Fibroblast of lung (primary cell): Measurements from ENCODE around the gene ATP10B. TPM values are rescaled to one million over a fixed set of nuclear protein-coding genes. Genes with fewer than 3 reads are reported as not detected.

Experiments used
- DNase-seq, 2 donors: peaks; one replicate each; pipeline versions ENCODE4 v3.0.0 to v3.0.0-alpha.2; 2010; ENCODE audit warnings: low read depth in 2 of 2
- H2AFZ ChIP-seq: 2 replicates; pipeline ENCODE4 v1.5.1; 2012; ENCODE audit warnings: low read length, control low read depth, inconsistent platforms
- H3K27ac ChIP-seq: 2 replicates; pipeline ENCODE4 v1.5.1; 2011; ENCODE audit warnings: low read length, control low read depth; ENCODE audit not compliant: insufficient read depth
- H3K27me3 ChIP-seq: 2 replicates; pipeline ENCODE4 v1.5.1; 2011; ENCODE audit warnings: mild to moderate bottlenecking, low read length; ENCODE audit not compliant: control insufficient read depth, insufficient read depth
- H3K36me3 ChIP-seq: 2 replicates; pipeline ENCODE4 v1.5.1; 2011; ENCODE audit warnings: low read length; ENCODE audit not compliant: control insufficient read depth, insufficient read depth
- H3K4me1 ChIP-seq: 2 replicates; pipeline ENCODE4 v1.5.1; 2011; ENCODE audit warnings: low read length; ENCODE audit not compliant: control insufficient read depth, insufficient read depth; ENCODE audit errors: extremely low read depth
- H3K4me2 ChIP-seq: 2 replicates; pipeline ENCODE4 v1.5.1; 2011; ENCODE audit warnings: low read length, control low read depth; ENCODE audit not compliant: insufficient read depth; ENCODE audit errors: extremely low read depth
- H3K4me3 ChIP-seq, 4 experiments: fragments of 200-600 bp in 1 of 4; sonication (generic) in 1 of 4; replicated peaks in 1 of 4; 2 replicates each; pipeline ENCODE4 v1.5.1; 2011 to 2016; ENCODE audit warnings: low read length in 4 of 4, low read depth in 3 of 4, mild to moderate bottlenecking in 3 of 4, control low read depth in 2 of 4, inconsistent platforms in 1 of 4, mixed read lengths in 1 of 4; ENCODE audit not compliant: insufficient read depth in 1 of 4; ENCODE audit errors: control extremely low read depth in 1 of 4
- H3K79me2 ChIP-seq: 2 replicates; pipeline ENCODE4 v1.5.1; 2012; ENCODE audit warnings: mild to moderate bottlenecking, low read length, inconsistent platforms; ENCODE audit not compliant: control insufficient read depth, insufficient read depth
- H3K9ac ChIP-seq: 2 replicates; pipeline ENCODE4 v1.5.1; 2011; ENCODE audit warnings: mild to moderate bottlenecking, low read length, control low read depth; ENCODE audit not compliant: insufficient read depth
- H3K9me3 ChIP-seq: 2 replicates; pipeline ENCODE4 v1.5.1; 2012; ENCODE audit warnings: low read depth, low read length; ENCODE audit not compliant: control insufficient read depth, insufficient read depth
- H4K20me1 ChIP-seq: 2 replicates; pipeline ENCODE4 v1.5.1; 2011; ENCODE audit warnings: low read length; ENCODE audit not compliant: control insufficient read depth, insufficient read depth; ENCODE audit errors: extremely low read depth
- CTCF ChIP-seq, 2 donors: IDR thresholded peaks in 1 of 2; conservative IDR thresholded peaks in 1 of 2; 1 replicate in 1 of 2; 2 replicates in 1 of 2; pipeline ENCODE4 v1.5.1; 2011 to 2012; ENCODE audit warnings: low read length in 2 of 2, control low read depth in 1 of 2, inconsistent platforms in 1 of 2, low read depth in 1 of 2, mild to moderate bottlenecking in 1 of 2
- EZH2 ChIP-seq: IDR thresholded peaks from 2 replicates; pipeline ENCODE4 v1.5.1; 2012; ENCODE audit warnings: low read length, control low read depth, mild to moderate bottlenecking; ENCODE audit errors: missing control alignments
- polyA plus RNA-seq, 2 donors: library from polyadenylated mRNA; depleted of rRNA in 1 of 2; stranded (reverse) in 1 of 2; unstranded in 1 of 2; fragments of >200 nt; gene quantifications; 2 replicates each; pipeline ENCODE4 v1.2.1, GENCODE V29; 2011 to 2012; ENCODE audit warnings: missing spikeins in 1 of 2
- total RNA-seq: library from RNA; depleted of rRNA; stranded (reverse); fragments of >200 nt; gene quantifications from 2 replicates; pipeline ENCODE4 v1.2.1, GENCODE V29; 2014

ATP10B gene
- total and polyA plus RNA-seq, 2 donors (not counting 1 experiment from before 2014, with no cell fraction given): not detected

- Histone ChIP-seq H3K36me3 (no peaks in the 10 kb centered on the region), H3K9ac (no peak overlapping the region), H3K4me3 (no peak overlapping the region), H3K27me3 (no peaks in the 10 kb centered on the region), H3K9me3 (no peaks in the 10 kb centered on the region), H3K27ac (no peak overlapping the region), H4K20me1 (no peaks in the 10 kb centered on the region), H3K79me2 (no peaks in the 10 kb centered on the region), H3K4me1 (no peaks in the 10 kb centered on the region), H2AFZ (no peak overlapping the region), H3K4me2 (no peak overlapping the region)
- DNase-seq: no peak
- TF ChIP-seq CTCF (conservative IDR thresholded peaks at IDR 0.05 in 1 of 2, IDR thresholded peaks at IDR 0.05 in 1 of 2; ENCODE audit: low read depth in 1 of 2, low read length in 2 of 2): no peak
- TF ChIP-seq EZH2: no peak
These were observed 77.2 kb downstream of the ATP10B start for GRCh38 chr5:160774666-160775315.

- Histone ChIP-seq H3K9ac (no peak overlapping the region), H3K79me2 (no peaks in the 10 kb centered on the region), H3K27ac (no peak overlapping the region), H3K9me3 (no peaks in the 10 kb centered on the region), H3K4me3 (no peak overlapping the region), H4K20me1 (no peaks in the 10 kb centered on the region), H2AFZ (no peak overlapping the region), H3K4me1 (no peaks in the 10 kb centered on the region), H3K36me3 (no peaks in the 10 kb centered on the region), H3K27me3 (no peaks in the 10 kb centered on the region), H3K4me2 (no peak overlapping the region)
- TF ChIP-seq EZH2 (no peak), CTCF (conservative IDR thresholded peaks at IDR 0.05 in 1 of 2, IDR thresholded peaks at IDR 0.05 in 1 of 2; ENCODE audit: low read depth in 1 of 2, low read length in 2 of 2) (no peak)
- DNase-seq: no peak
These were observed 78.2 kb downstream of the ATP10B start for GRCh38 chr5:160773646-160774410.

DNA sequence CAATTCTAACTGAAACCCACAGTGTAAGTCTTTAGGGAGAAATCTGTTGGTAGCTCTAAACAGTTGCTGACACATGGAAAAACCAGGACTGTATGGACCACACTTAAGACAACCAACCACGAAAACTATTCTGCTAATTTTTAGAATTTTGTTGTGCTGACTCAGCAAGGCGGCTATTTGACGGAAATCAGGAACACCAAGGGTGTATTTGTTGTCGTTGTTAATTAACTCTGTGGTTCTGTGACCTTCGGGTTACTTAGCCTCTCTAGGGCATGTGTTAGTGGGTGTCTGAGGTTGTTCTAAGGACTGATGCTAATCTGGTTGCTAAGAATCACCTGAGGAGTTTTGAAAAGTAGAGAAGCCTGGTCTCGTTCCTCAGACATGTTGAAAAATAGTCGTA lies 79.2 kb downstream of the ATP10B start:
- Histone ChIP-seq H2AFZ (no peak overlapping the region), H3K36me3 (no peaks in the 10 kb centered on the region), H3K9me3 (no peaks in the 10 kb centered on the region), H3K27me3 (no peaks in the 10 kb centered on the region), H3K27ac (no peak overlapping the region), H3K4me2 (no peak overlapping the region), H3K4me1 (no peaks in the 10 kb centered on the region), H3K9ac (no peak overlapping the region), H3K79me2 (no peaks in the 10 kb centered on the region), H4K20me1 (no peaks in the 10 kb centered on the region), H3K4me3 (no peak overlapping the region)
- DNase-seq: no peak
- TF ChIP-seq CTCF (conservative IDR thresholded peaks at IDR 0.05 in 1 of 2, IDR thresholded peaks at IDR 0.05 in 1 of 2; ENCODE audit: low read depth in 1 of 2, low read length in 2 of 2): no peak
- TF ChIP-seq EZH2: no peak
